HepG2 (cell line): Measurements from ENCODE around the gene CDHR5. TPM values are rescaled to one million over a fixed set of nuclear protein-coding genes. Genes with fewer than 3 reads are reported as not detected.

Experiments
- BRF2 ChIP-seq: sonication (generic); formaldehyde crosslinking; IDR thresholded peaks from 2 replicates; pipeline ENCODE4 v1.8.1; 2022; ENCODE audit warnings: mild to moderate bottlenecking, missing genetic modification reagents
- FOXM1 ChIP-seq: sonication (generic); formaldehyde crosslinking; IDR thresholded peaks from 2 replicates; pipeline ENCODE4 v1.5.0; 2020; ENCODE audit warnings: missing genetic modification reagents
- HNRNPL ChIP-seq: fragments of 200-400 bp; formaldehyde crosslinking; IDR thresholded peaks from 2 replicates; pipeline ENCODE4 v1.6.1; 2017; ENCODE audit warnings: mild to moderate bottlenecking, low read depth, low read length
- NFAT5 ChIP-seq: sonication (generic); formaldehyde crosslinking; IDR thresholded peaks from 2 replicates; pipeline ENCODE4 v1.4.0; 2020; ENCODE audit warnings: missing genetic modification reagents
- NR1H2 ChIP-seq: sonication (generic); formaldehyde crosslinking; IDR thresholded peaks from 2 replicates; pipeline ENCODE4 v1.8.1; 2022; ENCODE audit warnings: low read depth, missing genetic modification reagents, borderline replicate concordance
- ZBTB26 ChIP-seq: IDR thresholded peaks from 2 replicates; pipeline ENCODE4 v1.6.1; 2016; ENCODE audit warnings: missing compliant biosample characterization, missing genetic modification reagents, borderline replicate concordance
- ZFY ChIP-seq: sonication (generic); formaldehyde crosslinking; IDR thresholded peaks from 2 replicates; pipeline ENCODE4 v1.4.0; 2020; ENCODE audit warnings: missing genetic modification reagents
- ZNF3 ChIP-seq: IDR thresholded peaks from 2 replicates; pipeline ENCODE4 v1.7.0; 2017; ENCODE audit warnings: inconsistent platforms
- ZNF567 ChIP-seq: sonication (generic); formaldehyde crosslinking; IDR thresholded peaks from 2 replicates; pipeline ENCODE4 v1.8.1; 2023; ENCODE audit warnings: mild to moderate bottlenecking, missing genetic modification reagents, borderline replicate concordance
- ZNF597 ChIP-seq: sonication (generic); formaldehyde crosslinking; IDR thresholded peaks from 2 replicates; pipeline ENCODE4 v1.5.0; 2020; ENCODE audit warnings: missing genetic modification reagents
- ZNF746 ChIP-seq: sonication (generic); formaldehyde crosslinking; IDR thresholded peaks from 2 replicates; pipeline ENCODE4 v1.8.0; 2022; ENCODE audit warnings: mild to moderate bottlenecking, missing genetic modification reagents
- ZNF891 ChIP-seq: sonication (generic); formaldehyde crosslinking; IDR thresholded peaks from 2 replicates; pipeline ENCODE4 v1.5.0; 2020; ENCODE audit warnings: mild to moderate bottlenecking, missing genetic modification reagents
- ZSCAN22 ChIP-seq: sonication (generic); formaldehyde crosslinking; IDR thresholded peaks from 2 replicates; pipeline ENCODE4 v1.4.0; 2020; ENCODE audit warnings: mild to moderate bottlenecking, missing genetic modification reagents
- polyA plus RNA-seq, 8 experiments: library from polyadenylated mRNA; depleted of rRNA in 3 of 8; stranded (reverse) in 7 of 8; unstranded in 1 of 8; fragments of >200 nt; fragmentation: Illumina TruSeq in 4 of 8; extraction: Trizol in 4 of 8; gene quantifications; 2 replicates each; pipeline versions ENCODE4 v1.2.1 to v1.2.3, GENCODE V29; 2011 to 2016; ENCODE audit warnings: low read depth in 4 of 8, missing spikeins in 1 of 8, mixed read lengths in 1 of 8; ENCODE audit not compliant: insufficient read depth in 1 of 8
- total RNA-seq, 5 experiments: library from RNA; depleted of rRNA; stranded (reverse); fragments of >200 nt; fragmentation: Illumina TruSeq; extraction: Trizol; gene quantifications; 2 replicates each; pipeline ENCODE4 v1.2.3, GENCODE V29; 2016; ENCODE audit warnings: low read depth in 1 of 5

The CDHR5 gene
- total and polyA plus RNA-seq, 2 of the 13 experiments (the other 11 are each of a cell fraction or from before 2014, with no cell fraction given): 0.46 to 0.71 TPM

- TF ChIP-seq ZNF597 (CRISPR knock-in tag): no peak
- no peak for TF ChIP-seq ZSCAN22 (CRISPR knock-in tag)
- TF ChIP-seq ZNF891 (CRISPR knock-in tag): peak; percentile 17; the same call in 1 of the 2 replicates
- 0 out of 2 replicates have a peak, but pooled peaks have one; percentile 41 for TF ChIP-seq HNRNPL
- TF ChIP-seq BRF2 (CRISPR knock-in tag): no peak
- TF ChIP-seq ZFY (CRISPR knock-in tag): 0 out of 2 replicates have a peak, but pooled peaks have one; percentile 3
- TF ChIP-seq NFAT5: no peak
- no peak for TF ChIP-seq FOXM1
- no peak for TF ChIP-seq ZNF746 (CRISPR knock-in tag)
- no peak for TF ChIP-seq ZNF3 (CRISPR knock-in tag)
- no peak for TF ChIP-seq ZBTB26 (CRISPR knock-in tag)
- no peak for TF ChIP-seq NR1H2 (CRISPR knock-in tag)
- TF ChIP-seq ZNF567: no peak
These were observed 57.6 kb downstream of the CDHR5 start (continued) for GRCh38 chr11:567011-567628.
